Measurements from ENCODE around the gene SPP1. TPM values are rescaled to one million over a fixed set of nuclear protein-coding genes. Genes with fewer than 3 reads are reported as not detected.

Gene SPP1
- total RNA-seq, 2 donors from 2014 or later = 3.9 to 11.6 TPM

- Histone ChIP-seq H3K9ac (ENCODE audit: low read depth in 2 of 2, low read length in 2 of 2) (no peak overlapping the region), H3K36me3 (no peaks in the 10 kb centered on the region), H3K27ac (no peak overlapping the region), H3K9me3 (no peaks in the 10 kb centered on the region), H3K27me3 (no peaks in the 10 kb centered on the region), H3K4me3 (no peak overlapping the region), H3K4me1 (no peaks in the 10 kb centered on the region)
- intact Hi-C loops (cut with DNase I) = no loop called here
- TF ChIP-seq CTCF (IDR thresholded peaks at IDR 0.05) = no peak
- DNase-seq = no peak
These were observed 27.3 kb downstream of the SPP1 start for GRCh38 chr4:88002786-88003185.

GRCh38 chr4:88003261-88003660 is 27.7 kb downstream of the SPP1 start:
- no peaks in the 10 kb centered on the region for H3K4me1 ChIP-seq
- H3K9me3 ChIP-seq = no peaks in the 10 kb centered on the region
- DNase-seq = no peak
- H3K27ac ChIP-seq = no peak overlapping the region
- TF ChIP-seq CTCF (IDR thresholded peaks at IDR 0.05) = no peak
- H3K27me3 ChIP-seq = no peaks in the 10 kb centered on the region
- intact Hi-C loops (cut with DNase I) = no loop called here
- H3K4me3 ChIP-seq = no peak overlapping the region
- no peak overlapping the region for H3K9ac ChIP-seq (ENCODE audit: low read depth in 2 of 2, low read length in 2 of 2)
- H3K36me3 ChIP-seq = no peaks in the 10 kb centered on the region

GRCh38 chr4:88005076-88005475 is 29.6 kb downstream of the SPP1 start:
- no peak for TF ChIP-seq CTCF (IDR thresholded peaks at IDR 0.05)
- Histone ChIP-seq H3K9ac (ENCODE audit: low read depth in 2 of 2, low read length in 2 of 2) (no peak overlapping the region), H3K4me3 (no peak overlapping the region), H3K27me3 (no peaks in the 10 kb centered on the region), H3K36me3 (no peaks in the 10 kb centered on the region), H3K4me1 (no peaks in the 10 kb centered on the region), H3K9me3 (no peaks in the 10 kb centered on the region), H3K27ac (no peak overlapping the region)
- no peak for DNase-seq
- intact Hi-C loops (cut with DNase I) = no loop called here

- no peaks in the 10 kb centered on the region for H3K36me3 ChIP-seq
- no peak overlapping the region for H3K27ac ChIP-seq
- no peaks in the 10 kb centered on the region for H3K9me3 ChIP-seq
- DNase-seq = no peak
- H3K4me3 ChIP-seq = no peak overlapping the region
- intact Hi-C loops (cut with DNase I) = no loop called here
- no peak for TF ChIP-seq CTCF (IDR thresholded peaks at IDR 0.05)
- H3K4me1 ChIP-seq = no peaks in the 10 kb centered on the region
- no peaks in the 10 kb centered on the region for H3K27me3 ChIP-seq
- H3K9ac ChIP-seq (ENCODE audit: low read depth in 2 of 2, low read length in 2 of 2) = no peak overlapping the region
These were observed 30.4 kb downstream of the SPP1 start for GRCh38 chr4:88005946-88006345.

- H3K4me3 ChIP-seq = peak overlapping the region; percentile 90
- H3K27me3 ChIP-seq = no peaks in the 10 kb centered on the region
- H3K4me1 ChIP-seq = no peaks in the 10 kb centered on the region
- peak overlapping the region in 1 of 2 donors; percentile 29 for H3K9ac ChIP-seq (ENCODE audit: low read depth in 2 of 2, low read length in 2 of 2)
- no peak for TF ChIP-seq CTCF (IDR thresholded peaks at IDR 0.05)
- DNase-seq = no peak
- intact Hi-C loops (cut with DNase I) = no loop called here
- no peaks in the 10 kb centered on the region for H3K9me3 ChIP-seq
- peak overlapping the region; percentile 28 for H3K27ac ChIP-seq
- H3K36me3 ChIP-seq = no peaks in the 10 kb centered on the region
These were observed 31.4 kb downstream of the SPP1 start for GRCh38 chr4:88006956-88007303.
